ENCODE results near the gene MADD.

MADD gene

DNA sequence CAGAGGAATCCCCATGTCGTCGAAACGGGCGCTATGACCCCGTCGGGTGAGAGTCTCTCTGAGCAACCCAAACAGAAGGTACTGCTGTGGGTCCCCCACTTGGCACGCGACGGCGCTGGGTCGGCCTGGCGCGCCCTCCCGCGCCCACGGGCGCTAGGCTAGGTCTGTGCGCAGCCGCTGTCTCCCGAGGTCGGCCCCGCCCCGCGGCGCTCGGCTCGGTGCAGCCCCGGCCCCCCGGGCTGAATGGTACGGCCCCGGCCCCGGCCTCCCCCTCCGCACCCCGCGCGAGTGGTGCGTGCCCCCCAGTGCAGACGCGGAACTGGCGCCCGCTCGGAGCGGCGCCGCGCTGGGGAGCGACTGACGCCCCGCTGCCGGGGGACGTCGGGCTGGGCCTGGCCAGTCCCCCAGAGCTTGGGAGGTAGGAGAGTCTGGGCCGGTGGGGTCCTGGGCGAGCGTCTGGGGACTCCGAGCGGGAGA lies at the start of gene MADD:
MADD (plus strand) TSS at position 305 of the 477 bp plus-strand sequence.
- DNase-seq = peak; percentile 89

DNA sequence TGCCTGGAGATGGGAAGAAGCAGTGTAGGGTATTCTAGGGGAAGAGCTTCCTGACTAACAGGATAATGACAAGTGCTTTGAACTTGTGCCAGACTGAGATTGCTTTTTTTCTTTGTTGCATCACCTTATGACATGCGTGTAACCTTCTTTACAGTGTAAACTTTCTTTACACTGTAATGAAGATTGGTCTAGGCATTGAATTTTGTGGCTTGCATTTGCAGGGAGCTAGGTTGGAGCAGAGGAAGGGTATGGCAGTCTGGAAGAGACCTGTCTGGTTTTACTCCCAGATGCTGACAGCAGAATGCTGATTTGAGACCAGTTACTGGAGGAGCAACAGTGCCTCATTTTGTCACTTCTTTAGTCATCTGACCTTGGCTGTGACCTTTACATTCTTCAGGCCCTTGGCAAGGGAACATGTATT lies 49.5 kb upstream of the MADD start:
- DNase-seq = peak; percentile 90

DNA sequence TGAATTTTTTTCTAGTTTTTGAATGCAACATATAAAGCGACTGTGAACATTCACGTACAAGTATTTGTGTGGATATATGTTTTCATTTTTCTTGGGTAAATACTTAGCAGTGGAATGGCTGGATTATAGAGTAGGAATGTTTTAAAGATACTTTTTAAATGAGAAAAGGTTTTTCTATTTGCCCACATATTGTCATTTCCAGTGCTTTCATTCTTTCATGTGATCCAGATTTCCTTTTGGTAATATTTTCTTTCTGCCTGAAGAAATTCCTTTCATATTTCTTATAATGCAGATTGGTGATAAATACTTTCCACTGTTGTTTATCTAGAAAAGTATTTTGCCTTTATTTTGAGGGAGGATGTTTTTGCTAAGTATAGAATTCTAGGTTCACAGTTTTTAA lies 47.2 kb upstream of the MADD start:
- no peak for DNase-seq

DNA sequence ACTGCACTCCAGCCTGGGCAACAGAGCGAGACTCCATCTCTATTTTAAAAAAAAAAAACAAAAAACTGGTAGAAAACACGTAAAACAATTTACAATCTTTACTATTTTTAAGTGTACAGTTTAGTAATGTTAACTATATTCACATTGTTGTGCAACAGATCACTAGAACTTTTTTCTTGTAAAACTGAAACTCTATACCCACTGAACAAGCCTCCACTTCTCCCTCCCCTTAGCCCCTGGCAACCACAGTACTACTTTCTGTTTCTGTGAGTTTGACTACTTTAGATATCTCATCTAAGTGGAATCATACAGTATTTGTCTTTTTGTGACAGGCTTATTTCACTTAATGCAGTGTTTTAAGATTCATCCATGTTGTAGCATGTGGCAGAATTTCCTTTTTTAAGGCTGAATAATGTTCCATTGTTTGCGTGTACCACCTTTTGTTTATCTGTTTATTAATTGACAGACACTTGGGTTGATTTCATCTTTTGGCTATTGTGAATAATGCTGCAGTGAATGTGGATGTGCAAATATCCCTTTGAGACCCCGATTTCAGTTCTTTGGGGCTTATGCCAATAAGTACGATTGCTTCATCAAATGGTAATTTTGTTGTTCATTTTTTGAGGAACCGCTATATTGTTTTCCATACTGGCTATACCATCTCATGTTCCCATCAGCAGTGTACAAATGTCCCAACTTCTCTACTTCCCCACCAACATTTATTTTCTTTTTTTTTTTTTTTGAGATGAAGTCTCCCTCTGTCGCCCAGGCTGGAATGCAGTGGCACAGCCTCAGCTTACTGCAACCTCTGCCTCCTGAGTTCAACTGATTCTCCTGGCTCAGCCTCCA lies 44.2 kb upstream of the MADD start:
- DNase-seq = no peak

DNA sequence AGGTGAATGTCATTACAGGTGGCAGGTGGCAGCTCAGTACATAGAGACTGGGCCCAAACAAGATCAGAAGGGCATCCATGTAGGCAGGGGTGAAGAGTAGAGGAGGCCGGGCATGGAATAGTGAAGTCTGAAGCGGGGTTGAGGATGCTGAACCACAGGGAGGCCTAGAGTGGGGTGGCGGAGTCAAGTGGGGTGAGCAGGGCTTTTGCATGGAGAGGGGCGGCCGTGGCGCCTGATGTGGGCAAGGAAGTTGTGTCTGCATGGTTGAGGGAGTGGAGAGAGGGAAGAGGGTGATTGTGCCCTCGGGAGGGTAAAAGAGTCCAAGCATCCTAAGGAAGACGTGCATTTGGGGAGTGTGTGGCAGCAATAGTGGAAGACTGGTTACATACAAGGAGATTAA lies 40.8 kb upstream of the MADD start:
- no peak for DNase-seq

DNA sequence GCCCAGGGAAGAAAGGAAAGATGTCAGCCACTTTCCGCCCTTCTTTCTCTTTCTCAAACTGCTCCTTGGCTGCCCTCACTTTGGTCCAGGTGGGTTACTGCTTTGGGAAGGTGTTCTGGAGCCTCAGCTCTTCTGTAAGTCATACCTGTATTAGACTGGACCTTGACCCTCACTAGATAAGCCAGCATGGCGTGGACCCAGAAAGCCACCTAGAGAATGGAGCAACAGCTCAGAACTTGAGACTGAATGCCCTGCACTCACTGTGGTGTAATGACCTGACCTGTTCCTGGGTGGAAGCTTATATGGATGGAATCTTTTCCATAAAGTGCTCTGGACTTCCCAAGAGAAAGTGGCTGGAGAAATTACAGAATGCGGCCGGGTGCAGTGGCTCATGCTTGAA lies 36.9 kb upstream of the MADD start:
- DNase-seq = no peak

DNA sequence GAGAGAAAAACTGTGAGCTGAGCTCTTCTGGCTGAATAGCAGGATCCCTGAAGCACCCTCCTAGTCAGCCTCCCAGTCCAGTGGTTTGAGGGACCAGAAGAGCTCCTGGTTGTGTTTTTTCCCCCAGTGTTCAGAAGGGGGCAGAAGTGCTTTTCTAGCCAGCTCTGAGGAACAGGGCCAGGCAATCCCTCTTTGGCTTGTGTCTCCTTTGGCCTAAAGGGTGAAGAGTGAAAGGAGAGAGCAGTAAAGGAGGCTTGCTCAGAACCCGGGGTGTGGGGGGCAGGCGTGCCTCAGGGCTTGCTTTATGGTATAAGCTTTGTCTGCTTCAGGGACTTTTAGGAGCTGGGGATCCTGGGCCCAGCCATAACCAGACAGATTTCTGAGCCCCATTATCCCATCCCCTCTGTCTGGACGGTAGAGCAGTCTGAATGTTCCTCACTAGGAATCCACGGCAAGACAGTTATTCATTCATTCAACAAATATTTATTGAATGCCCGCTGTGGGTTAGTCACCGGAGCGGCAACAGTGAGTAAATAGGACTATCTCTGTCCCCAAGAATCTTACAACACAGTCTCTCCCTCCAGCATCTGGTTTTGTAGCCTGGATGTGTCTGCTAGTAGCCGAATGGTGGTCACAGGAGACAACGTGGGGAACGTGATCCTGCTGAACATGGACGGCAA lies 35.8 kb upstream of the MADD start:
- DNase-seq = peak; percentile 92

DNA sequence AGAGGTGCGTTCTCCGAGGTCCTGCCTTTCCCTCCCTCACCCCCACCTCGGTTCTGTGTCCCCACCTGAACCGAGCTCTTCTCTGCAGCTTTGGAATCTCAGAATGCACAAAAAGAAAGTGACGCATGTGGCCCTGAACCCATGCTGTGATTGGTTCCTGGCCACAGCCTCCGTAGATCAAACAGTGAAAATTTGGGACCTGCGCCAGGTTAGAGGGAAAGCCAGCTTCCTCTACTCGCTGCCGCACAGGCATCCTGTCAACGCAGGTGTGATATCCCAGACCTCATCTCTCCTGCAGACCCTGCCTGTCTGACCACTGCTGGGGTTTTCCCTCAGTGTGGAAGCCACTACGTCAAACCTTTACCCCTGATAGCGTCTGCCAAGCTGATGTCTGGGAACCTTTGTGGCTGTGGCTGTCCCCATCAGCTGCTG lies 35.2 kb upstream of the MADD start:
- DNase-seq = no peak

DNA sequence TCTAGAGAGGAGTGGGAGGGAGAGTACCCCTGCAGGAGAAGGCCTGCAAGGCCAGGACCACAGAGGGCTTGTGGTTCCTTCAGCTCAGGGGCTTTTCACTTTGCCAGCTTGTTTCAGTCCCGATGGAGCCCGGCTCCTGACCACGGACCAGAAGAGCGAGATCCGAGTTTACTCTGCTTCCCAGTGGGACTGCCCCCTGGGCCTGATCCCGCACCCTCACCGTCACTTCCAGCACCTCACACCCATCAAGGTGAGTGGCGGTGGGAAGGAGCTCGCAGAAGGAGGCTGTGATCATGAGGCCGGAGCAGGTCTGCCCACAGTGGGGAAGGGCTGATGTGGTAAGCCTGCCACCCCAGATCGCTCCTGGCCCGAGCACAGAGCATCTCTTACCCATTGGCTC lies 34.8 kb upstream of the MADD start:
- DNase-seq = no peak

DNA sequence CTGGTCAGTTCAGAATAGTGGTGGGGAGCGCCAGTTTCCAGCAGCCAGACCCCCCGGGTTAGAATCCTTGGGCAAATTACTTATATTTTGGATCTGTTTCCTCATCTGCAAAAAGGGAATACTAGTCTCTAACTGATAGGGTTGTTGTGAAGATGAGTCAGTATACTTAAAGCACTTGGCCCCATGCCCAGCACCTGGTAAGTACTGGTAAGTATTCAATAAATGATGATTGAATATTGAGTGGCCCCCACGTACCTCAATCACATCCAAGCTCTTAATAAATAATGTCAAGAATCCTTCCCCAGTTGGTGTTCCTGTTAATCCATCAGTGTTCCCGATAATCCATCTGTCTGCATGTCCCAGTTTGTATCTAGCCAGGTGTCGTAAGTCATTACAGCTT lies 33.5 kb upstream of the MADD start:
- DNase-seq = peak; percentile 65

DNA sequence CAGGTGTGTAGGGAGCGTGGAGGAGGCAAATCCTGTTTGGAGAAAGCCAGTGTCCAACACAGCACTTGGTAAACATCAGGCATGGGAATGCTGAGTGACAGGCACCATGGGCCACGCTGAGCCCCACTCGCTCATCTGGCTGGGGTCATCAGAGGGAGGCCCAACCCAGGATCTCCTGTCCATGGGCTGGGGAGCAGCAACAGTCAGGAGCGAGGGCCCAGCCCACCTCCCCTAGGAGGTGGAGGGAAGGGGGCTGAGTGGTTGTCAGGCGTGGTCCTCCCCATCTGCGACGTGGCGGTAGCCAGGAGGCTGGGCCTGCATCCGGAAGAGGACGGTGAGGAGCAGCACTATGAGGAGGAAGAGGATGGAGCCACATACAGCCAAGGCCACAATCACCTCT lies 30.1 kb upstream of the MADD start:
- no peak for DNase-seq

DNA sequence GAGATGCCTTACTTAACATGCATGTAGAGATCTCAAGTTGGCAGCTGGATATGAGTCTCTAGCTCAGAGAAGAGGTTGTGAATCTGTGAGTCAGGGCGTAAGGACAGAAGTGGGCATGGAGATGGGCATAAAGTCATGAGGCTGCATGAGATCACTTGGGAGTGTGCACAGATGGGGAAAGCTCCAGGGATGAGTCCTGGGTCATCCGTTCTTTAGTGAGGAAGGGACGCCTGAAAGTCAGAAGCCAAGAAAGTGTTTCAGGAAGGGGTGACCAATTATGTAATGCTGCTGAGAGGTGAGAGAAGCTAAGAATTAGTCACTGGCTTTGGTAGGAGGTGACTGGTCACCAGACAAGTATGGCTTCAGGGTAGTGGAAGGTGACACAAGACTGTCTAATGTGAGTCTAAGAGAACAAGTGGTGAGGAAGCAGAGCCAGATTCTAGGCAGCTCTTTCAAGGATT lies 28.1 kb upstream of the MADD start:
- peak; percentile 43 for DNase-seq

DNA sequence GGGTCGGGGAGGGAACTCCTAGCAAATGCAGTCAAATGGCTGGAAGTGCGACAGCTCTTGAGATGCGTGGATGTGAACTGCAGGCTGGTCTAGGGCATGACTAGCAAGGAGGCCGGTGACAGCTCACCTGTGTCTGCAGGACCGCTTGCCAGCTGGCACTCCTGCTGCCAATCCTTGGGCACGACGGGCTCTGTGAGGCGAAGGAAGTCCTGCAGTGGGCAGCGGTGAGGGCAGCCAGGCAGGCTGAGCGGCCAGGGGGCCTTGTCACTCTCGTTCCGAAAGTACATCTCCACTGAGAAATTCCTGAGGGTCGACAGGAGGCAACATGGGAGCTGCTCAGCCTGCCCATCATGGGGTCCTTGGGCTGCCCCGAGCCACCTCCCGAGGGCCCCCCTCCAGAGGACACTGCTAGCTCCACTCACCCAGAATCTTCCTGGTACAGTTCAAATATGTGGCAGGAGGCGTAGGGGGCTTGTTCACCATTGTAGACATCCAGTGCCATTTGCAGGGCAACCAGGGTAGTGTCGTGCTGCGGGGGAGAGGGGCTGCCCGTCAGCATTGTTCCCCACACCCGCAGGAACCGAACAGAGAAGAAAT lies 27.2 kb upstream of the MADD start:
- DNase-seq = no peak

DNA sequence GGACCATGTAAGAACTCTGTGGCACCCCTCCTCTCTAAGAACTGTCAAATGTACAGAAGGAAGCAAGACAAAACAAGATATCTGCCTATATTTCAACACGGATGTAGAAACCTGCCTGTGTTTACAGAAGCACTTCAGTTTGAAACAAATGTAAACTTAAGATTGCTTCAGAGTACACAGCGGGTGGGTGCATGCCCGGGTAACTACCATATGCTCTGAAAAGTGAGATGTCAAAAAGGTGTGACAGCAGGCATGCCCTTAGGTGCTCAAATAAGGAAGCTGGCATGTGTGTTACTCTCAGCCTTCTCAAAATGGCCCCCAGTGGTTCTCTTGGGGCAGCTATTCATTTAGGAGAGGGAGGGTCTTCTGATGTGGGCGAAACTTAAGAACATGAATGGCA lies 26.5 kb upstream of the MADD start:
- DNase-seq = no peak

DNA sequence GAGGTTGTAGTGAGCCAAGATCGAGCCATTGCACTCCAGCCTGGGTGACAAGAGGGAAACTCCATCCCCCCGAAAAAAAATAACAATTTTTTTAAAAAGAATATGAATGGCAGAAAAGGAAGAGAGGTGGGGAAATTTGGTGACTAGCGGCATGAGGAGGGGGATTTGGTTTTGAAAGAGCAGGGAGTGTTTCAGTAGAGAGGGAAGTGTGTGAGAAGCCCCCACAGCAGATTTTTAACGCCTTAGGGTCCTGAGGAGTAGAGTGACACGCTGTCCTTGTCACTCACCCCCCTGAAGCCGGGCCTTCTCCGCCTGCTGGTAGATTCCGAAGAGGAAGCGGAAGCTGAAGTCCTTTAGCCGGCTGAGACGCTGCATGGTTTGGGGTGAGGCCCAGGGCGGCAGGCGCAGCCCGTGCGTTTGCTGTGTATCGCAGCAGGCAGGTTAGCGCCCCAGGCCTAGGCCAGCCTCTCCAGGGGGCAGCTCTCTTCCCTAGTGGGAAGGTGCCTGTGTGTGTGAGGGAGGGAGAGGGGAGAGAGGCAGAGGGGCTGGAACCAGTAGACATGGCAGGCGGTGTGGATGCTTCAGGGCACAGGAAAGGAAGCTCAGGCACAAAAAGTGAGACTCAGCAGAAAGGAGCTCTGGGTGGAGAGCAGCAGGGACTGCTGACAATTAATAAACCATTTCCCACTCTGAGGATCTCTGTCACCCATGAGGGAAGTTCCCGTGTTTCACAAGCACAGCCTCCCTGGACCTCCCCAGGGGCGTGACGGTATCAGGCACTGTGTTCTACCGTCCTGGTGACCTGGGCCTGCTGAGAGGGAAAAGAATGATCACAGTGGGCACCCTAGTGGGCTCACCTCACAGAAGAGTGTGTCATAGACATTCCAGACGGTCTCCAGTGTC lies 25.2 kb upstream of the MADD start:
- no peak for DNase-seq

DNA sequence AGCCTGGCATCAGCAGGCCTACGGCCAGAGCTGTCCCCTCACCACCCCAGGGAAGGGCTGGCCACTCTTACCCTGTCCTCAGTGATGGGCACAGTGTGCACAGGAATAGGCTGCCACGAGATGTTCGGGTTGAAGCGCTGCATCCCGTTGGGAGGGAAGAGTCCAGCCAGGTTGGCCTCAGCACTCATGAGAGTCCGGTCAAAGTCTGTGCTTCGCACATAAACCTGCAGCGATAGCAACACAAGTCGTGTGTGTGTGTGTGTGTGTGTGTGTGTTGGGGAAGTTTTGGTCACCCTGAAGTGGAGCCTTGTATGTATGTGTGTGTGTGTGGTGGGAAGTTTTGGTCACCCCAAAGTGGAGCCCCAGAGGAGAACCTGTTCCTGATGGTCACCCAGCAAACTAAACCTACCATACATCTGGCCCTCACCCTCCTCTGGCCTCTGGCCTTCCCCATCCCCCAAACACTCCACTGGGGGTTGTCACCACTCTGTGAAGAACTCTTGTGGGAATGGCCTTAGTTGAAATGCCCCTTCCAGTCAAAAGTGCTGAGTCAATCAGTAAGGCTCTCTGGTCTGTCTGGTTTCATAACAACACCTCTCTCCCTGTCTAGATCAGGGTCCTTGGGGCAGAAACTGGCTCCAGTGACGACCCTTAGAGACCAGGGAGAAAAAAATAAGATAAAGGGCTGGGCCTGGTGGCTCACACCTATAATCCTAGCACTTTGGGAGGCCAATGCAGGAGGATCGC lies 24.1 kb upstream of the MADD start:
- DNase-seq = no peak

DNA sequence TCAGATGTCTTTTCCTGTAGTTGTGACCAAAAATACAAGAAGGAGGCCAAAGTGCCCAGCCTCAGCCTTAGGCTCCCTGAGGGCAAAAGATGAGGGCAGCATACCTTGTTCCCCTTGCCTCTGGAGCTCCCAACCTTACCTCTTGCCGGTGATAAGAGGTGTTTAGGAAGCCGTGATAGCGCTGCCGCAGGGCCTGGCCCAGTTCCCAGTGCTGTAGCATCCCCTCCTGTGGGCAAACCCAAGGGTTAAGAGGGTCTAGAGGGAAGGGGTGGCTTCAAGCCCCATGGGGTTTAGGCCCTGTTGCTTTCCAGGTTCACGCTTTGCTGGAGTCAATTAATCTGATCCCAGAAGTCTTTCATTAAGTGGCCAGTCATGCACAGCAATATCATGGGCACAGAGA lies 22.4 kb upstream of the MADD start:
- DNase-seq = no peak

DNA sequence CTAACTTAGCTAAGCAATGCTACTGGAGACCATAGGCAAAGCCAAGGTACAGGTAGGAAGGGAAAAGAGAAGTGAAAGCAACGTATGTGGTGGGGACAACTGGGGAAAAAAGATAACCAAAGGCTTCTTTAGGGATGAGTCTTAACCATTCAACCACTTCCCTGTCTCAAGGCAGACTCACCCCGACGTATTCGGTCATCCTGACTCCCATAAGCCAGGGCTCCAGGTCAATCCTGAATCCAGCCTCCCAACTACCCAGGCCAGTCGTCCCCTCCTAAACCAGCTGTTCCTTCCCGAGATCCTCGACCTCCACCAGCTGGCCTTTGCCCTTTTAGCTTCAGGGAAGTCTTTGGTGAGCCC lies 21.6 kb upstream of the MADD start:
- peak; percentile 50 for DNase-seq

DNA sequence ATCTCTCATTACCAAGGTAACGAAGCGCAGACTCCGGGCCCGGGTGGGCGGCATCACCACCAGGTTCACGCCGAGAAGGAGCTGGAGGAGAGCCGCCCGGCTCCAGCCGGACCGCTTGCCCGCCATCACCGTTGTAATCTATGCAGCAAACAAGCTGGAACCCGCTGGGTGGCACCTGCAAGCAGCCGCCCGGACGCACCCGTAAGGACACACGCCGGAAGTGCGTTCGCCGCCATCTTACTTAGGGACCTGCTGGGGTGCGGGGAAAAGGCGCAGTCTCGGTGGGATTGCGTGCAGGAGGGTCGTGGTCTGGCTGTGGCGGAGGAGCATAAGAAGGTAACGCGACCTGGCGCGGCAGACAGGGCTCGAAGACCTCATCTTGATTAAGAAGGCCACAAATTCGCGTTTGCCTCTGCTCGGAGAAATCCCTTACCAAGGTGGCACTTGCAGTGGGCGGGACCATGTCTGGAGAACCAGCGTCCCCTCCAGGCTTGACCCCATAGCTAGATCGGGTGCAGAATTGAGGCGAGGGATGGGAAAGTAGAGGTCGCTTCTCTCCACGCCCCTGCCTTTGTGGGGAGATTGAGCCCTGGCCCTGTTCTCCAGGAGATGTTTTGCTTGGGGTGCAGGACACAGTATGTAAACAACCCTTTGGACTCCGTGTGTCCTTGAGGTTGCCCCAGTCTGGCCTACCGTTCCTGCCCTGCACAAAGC lies 21.1 kb upstream of the MADD start, which contains the start of gene ACP2:
ACP2 (minus strand) TSS at position 151 of the 714 bp plus-strand sequence; CDS start at position 126, 25 bp downstream.
- DNase-seq = peak; percentile 88

DNA sequence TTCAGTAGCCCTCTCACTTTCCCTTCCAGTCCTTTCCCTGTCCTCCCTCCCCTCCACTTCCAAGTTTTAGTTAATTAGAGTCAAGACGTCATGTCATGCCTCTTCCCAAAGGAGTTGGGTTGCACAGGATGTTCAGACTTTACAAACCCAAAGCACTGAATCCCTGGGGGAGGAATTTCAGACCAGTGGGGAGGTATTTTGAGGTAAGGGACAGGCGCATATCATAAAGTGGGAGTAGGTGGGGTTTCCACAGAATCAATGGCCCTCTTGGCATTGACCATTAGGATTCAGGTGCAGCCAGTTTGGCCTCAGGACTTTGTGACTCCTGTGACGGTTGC lies 20.6 kb upstream of the MADD start:
- no peak for DNase-seq

DNA sequence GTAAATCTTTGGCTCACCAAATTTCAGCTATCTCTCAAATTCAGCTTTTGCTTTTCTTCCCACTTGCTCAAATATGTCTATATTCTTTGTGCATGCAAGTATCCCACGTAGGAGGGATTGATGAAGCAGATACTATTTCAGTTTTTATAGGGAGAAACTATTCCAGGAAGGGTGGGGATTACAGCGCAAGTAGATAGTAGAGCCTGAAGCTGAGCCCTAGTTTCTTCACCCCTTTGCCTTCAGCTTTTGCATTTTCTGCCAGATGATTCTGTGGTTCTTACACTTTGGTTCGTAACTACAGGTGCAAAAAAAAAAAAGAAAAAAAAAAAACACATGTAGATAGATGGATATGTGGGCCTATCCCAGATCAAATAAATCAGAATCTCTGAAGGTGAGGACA lies 18.2 kb upstream of the MADD start:
- no peak for DNase-seq

Measured in EL (cell line).